A549 (cell line): ENCODE data around the gene F2RL3. TPM values are rescaled to one million over a fixed set of nuclear protein-coding genes. Genes with fewer than 3 reads are reported as not detected.

ENCODE experiments used
- ATAC-seq, 2 experiments: fragments of 200-7000 bp in 1 of 2; fragments of >200 bp in 1 of 2; cut with Nextera tagmentation in 1 of 2; cut with Tn5 transposase in 1 of 2; 3 replicates each; pipeline versions ENCODE4 v1.8.0 to v1.9.1; 2018 to 2020; ENCODE audit warnings: mild to moderate bottlenecking in 1 of 2, moderate library complexity in 1 of 2
- CTCF ChIA-PET: fragments of 300-600 bp; sonication (Branson Sonifier 250); formaldehyde crosslinking; extraction: SDS; loops from one replicate; lab custom pipeline; 2021; ENCODE audit warnings: antibody characterized with exemption, inconsistent platforms; lab: Yijun Ruan, JAX
- POLR2A ChIA-PET: fragments of 350-600 bp; formaldehyde crosslinking; extraction: SDS; loops from one replicate; lab custom pipeline; 2021; ENCODE audit warnings: antibody characterized with exemption, inconsistent platforms; lab: Yijun Ruan, JAX
- DNase-seq, 2 experiments: peaks; one replicate each; pipeline versions ENCODE4 v3.0.0 to v3.0.0-alpha.2; 2011 to 2016; ENCODE audit warnings: low read depth in 1 of 2, low spot score in 1 of 2
- FAIRE-seq: peaks from 2 replicates; lab custom pipeline; 2011; peaks lifted over from hg19 to GRCh38; lab: Jason Lieb, UNC
- H3K27ac ChIP-seq, 2 experiments: fragments of >200 bp; sonication (Bioruptor Twin); formaldehyde crosslinking; 3 replicates each; pipeline ENCODE4 v1.5.1; 2016 to 2017
- H3K4me1 ChIP-seq: fragments of >200 bp; sonication (Bioruptor Twin); formaldehyde crosslinking; 3 replicates; pipeline ENCODE4 v1.6.1; 2016
- H3K4me2 ChIP-seq: fragments of >200 bp; sonication (Bioruptor Twin); formaldehyde crosslinking; 3 replicates; pipeline ENCODE4 v1.6.1; 2016
- H3K4me3 ChIP-seq: fragments of >200 bp; sonication (Bioruptor Twin); formaldehyde crosslinking; 3 replicates; pipeline ENCODE4 v1.5.1; 2016
- H3K9me3 ChIP-seq: fragments of >200 bp; sonication (Bioruptor Twin); formaldehyde crosslinking; 3 replicates; pipeline ENCODE4 v1.6.1; 2016
- BHLHE40 ChIP-seq: IDR thresholded peaks from 2 replicates; pipeline ENCODE4 v1.6.1; 2012; ENCODE audit warnings: low read depth, low read length, inconsistent platforms
- CBX8 ChIP-seq: fragments of 200-600 bp; sonication (generic); IDR thresholded peaks from 2 replicates; pipeline ENCODE4 v1.6.1; 2016
- CHD4 ChIP-seq: fragments of 200-600 bp; sonication (generic); IDR thresholded peaks from 2 replicates; pipeline ENCODE4 v1.6.1; 2016; ENCODE audit warnings: antibody characterized with exemption, mild to moderate bottlenecking, borderline replicate concordance
- JUNB ChIP-seq: fragments of >200 bp; sonication (Bioruptor Twin); formaldehyde crosslinking; IDR thresholded peaks from 2 replicates; pipeline ENCODE4 v1.6.1; 2016
- KDM1A ChIP-seq: fragments of 200-600 bp; sonication (generic); IDR thresholded peaks from 2 replicates; pipeline ENCODE4 v1.6.1; 2016; ENCODE audit warnings: low read depth, mild to moderate bottlenecking
- KDM5A ChIP-seq: fragments of 200-600 bp; sonication (generic); IDR thresholded peaks from 2 replicates; pipeline ENCODE4 v1.6.1; 2016; ENCODE audit warnings: antibody characterized with exemption, mild to moderate bottlenecking
- MAZ ChIP-seq: fragments of 150-350 bp; IDR thresholded peaks from 2 replicates; pipeline ENCODE4 v1.6.1; 2014; ENCODE audit warnings: antibody characterized with exemption, low read depth, low read length, borderline replicate concordance
- RCOR1 ChIP-seq: fragments of 150-350 bp; IDR thresholded peaks from 2 replicates; pipeline ENCODE4 v1.6.1; 2014; ENCODE audit warnings: antibody characterized with exemption, low read length, low read depth
- SREBF2 ChIP-seq: fragments of 450-650 bp; IDR thresholded peaks from 2 replicates; pipeline ENCODE4 v1.6.1; 2014; ENCODE audit warnings: mild to moderate bottlenecking, moderate library complexity
- TP53 ChIP-seq: fragments of 250-450 bp; sonication (Bioruptor Pico); IDR thresholded peaks from 2 replicates; pipeline ENCODE4 v1.5.0; 2021; ENCODE audit warnings: mild to moderate bottlenecking, moderate library complexity
- ZFP36 ChIP-seq: fragments of 450-650 bp; IDR thresholded peaks from 2 replicates; pipeline ENCODE4 v1.6.1; 2014; ENCODE audit warnings: borderline replicate concordance; ENCODE audit not compliant: partially characterized antibody
- ZNF302 ChIP-seq: fragments of 250-450 bp; sonication (Bioruptor Pico); IDR thresholded peaks from 2 replicates; pipeline ENCODE4 v1.9.0; 2021; ENCODE audit warnings: inconsistent platforms, mild to moderate bottlenecking, moderate library complexity
- WGBS: methylation state at CpG from one replicate; pipeline ENCODE4 v1.1.6; 2017; ENCODE audit errors: missing lambda C conversion rate; 5-methylcytosine and 5-hydroxymethylcytosine counted together
- polyA plus RNA-seq, 4 experiments: library from polyadenylated mRNA; depleted of rRNA in 3 of 4; stranded (reverse); fragments of >200 nt; fragmentation: RNase III in 1 of 4; extraction: RNeasy Plus Mini Kit Qiagen cat#74134 plus additional on column Dnase treatment in 1 of 4; gene quantifications; 2 replicates in 3 of 4; 3 replicates in 1 of 4; pipeline ENCODE4 v1.2.3, GENCODE V29; 2011 to 2017
- TF ChIP-seq, protein P1 (sequence below): fragments of 200-600 bp; sonication (generic); IDR thresholded peaks from 2 replicates; pipeline ENCODE4 v1.6.1; 2016; ENCODE audit warnings: antibody characterized with exemption, mild to moderate bottlenecking, moderate library complexity
- TF ChIP-seq, protein P2 (sequence below): fragments of 250-450 bp; sonication (Bioruptor Pico); IDR thresholded peaks from 2 replicates; pipeline ENCODE4 v1.5.0; 2020; ENCODE audit warnings: low read depth, mild to moderate bottlenecking, moderate library complexity
- TF ChIP-seq, protein P3 (sequence below): fragments of 150-350 bp; IDR thresholded peaks from 2 replicates; pipeline ENCODE4 v1.6.1; 2014; ENCODE audit warnings: low read depth, mild to moderate bottlenecking, low read length
- TF ChIP-seq, protein P4 (sequence below): fragments of >200 bp; sonication (Bioruptor Twin); formaldehyde crosslinking; IDR thresholded peaks from 3 replicates; pipeline ENCODE4 v1.5.1; 2016
- TF ChIP-seq, protein P5 (sequence below): IDR thresholded peaks from 2 replicates; pipeline ENCODE4 v1.6.1; 2012; ENCODE audit warnings: low read depth, borderline replicate concordance

F2RL3 gene
- polyA plus RNA-seq, 2 of the 4 experiments (the other 2 are of a cell fraction) = not detected

DNA sequence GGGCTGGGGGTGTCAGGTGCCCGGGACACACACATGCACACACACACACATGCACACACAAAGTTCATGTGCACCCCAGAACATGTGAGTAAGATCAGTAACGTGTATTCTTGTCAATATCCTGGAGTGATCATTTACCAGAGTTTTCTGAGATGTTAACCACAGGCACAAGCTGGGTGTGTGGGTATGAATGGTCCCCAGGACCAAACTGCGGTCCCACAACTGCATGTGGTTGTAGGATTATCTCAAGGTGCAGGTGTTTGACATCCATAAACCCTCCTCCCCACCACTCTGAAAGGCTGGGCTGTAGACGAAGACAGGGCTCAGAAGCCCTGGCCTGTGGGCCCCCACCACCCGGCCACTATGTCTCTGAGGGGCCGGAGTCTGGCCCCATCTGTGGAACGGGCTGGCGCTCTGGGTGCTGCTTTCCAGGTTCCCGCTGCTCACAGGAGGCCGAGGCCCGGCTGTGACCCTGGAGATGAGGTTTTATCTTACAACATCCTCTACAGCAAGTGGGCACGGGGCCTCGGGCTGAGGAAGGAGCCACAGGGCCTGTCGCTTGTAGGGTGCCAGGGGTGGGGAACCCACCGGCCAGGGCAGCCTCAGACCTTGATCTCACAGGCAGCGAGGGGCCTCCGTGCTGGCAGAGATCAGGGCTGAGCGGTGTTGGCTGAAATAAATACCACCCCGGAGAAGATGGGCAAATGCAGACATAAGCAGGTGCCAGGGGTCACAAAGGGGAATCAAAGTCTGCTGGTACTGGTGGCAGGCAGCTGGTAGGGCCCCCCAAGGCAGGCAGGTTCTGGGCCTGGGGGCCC, 4.3 kb downstream of the F2RL3 start (continued):
- TF ChIP-seq, protein P1, sequence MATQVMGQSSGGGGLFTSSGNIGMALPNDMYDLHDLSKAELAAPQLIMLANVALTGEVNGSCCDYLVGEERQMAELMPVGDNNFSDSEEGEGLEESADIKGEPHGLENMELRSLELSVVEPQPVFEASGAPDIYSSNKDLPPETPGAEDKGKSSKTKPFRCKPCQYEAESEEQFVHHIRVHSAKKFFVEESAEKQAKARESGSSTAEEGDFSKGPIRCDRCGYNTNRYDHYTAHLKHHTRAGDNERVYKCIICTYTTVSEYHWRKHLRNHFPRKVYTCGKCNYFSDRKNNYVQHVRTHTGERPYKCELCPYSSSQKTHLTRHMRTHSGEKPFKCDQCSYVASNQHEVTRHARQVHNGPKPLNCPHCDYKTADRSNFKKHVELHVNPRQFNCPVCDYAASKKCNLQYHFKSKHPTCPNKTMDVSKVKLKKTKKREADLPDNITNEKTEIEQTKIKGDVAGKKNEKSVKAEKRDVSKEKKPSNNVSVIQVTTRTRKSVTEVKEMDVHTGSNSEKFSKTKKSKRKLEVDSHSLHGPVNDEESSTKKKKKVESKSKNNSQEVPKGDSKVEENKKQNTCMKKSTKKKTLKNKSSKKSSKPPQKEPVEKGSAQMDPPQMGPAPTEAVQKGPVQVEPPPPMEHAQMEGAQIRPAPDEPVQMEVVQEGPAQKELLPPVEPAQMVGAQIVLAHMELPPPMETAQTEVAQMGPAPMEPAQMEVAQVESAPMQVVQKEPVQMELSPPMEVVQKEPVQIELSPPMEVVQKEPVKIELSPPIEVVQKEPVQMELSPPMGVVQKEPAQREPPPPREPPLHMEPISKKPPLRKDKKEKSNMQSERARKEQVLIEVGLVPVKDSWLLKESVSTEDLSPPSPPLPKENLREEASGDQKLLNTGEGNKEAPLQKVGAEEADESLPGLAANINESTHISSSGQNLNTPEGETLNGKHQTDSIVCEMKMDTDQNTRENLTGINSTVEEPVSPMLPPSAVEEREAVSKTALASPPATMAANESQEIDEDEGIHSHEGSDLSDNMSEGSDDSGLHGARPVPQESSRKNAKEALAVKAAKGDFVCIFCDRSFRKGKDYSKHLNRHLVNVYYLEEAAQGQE = no peak
- TF ChIP-seq JUNB = no peak
- TF ChIP-seq SREBF2 = no peak
- TF ChIP-seq TP53 = no peak
- no peak for TF ChIP-seq ZFP36
- no peak for TF ChIP-seq KDM5A
- TF ChIP-seq, all 56 proteins: peak for 0

DNA sequence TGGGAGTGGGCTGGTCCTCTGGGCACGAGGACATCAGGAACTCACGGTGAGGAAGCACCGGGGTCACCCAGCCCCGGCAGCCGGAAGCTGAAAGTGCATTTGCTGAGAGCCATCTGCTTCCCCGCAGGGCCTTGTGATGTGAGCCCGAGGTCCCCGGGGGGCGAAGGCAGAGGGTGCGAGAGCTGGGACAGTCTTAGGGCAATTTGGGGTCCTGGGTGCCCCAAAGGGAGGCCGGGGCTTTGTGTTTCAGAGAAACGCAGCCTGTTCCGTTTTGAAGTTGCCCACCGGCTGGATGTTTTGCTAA, 4.8 kb downstream of the F2RL3 start:
- 59% methylated on average over 4 of the region's 14 CpGs for WGBS
- Histone ChIP-seq H3K4me1 (no peaks in the 10 kb centered on the region), H3K4me2 (no peak overlapping the region), H3K9me3 (no peaks in the 10 kb centered on the region), H3K4me3 (no peak overlapping the region), H3K27ac (no peak overlapping the region)
- ChIA-PET CTCF (no interaction called here), POLR2A (no interaction called here)
- ATAC-seq (no peak), FAIRE-seq (no peak), DNase-seq (no peak)
- no peak for TF ChIP-seq RCOR1
- TF ChIP-seq CBX8 = no peak
- TF ChIP-seq, protein P2, sequence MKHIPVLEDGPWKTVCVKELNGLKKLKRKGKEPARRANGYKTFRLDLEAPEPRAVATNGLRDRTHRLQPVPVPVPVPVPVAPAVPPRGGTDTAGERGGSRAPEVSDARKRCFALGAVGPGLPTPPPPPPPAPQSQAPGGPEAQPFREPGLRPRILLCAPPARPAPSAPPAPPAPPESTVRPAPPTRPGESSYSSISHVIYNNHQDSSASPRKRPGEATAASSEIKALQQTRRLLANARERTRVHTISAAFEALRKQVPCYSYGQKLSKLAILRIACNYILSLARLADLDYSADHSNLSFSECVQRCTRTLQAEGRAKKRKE (CRISPR knock-in tag) = no peak
- TF ChIP-seq MAZ = no peak
- no peak for TF ChIP-seq ZNF302
- TF ChIP-seq, protein P3, sequence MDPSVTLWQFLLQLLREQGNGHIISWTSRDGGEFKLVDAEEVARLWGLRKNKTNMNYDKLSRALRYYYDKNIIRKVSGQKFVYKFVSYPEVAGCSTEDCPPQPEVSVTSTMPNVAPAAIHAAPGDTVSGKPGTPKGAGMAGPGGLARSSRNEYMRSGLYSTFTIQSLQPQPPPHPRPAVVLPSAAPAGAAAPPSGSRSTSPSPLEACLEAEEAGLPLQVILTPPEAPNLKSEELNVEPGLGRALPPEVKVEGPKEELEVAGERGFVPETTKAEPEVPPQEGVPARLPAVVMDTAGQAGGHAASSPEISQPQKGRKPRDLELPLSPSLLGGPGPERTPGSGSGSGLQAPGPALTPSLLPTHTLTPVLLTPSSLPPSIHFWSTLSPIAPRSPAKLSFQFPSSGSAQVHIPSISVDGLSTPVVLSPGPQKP = no peak
- TF ChIP-seq, protein P4, sequence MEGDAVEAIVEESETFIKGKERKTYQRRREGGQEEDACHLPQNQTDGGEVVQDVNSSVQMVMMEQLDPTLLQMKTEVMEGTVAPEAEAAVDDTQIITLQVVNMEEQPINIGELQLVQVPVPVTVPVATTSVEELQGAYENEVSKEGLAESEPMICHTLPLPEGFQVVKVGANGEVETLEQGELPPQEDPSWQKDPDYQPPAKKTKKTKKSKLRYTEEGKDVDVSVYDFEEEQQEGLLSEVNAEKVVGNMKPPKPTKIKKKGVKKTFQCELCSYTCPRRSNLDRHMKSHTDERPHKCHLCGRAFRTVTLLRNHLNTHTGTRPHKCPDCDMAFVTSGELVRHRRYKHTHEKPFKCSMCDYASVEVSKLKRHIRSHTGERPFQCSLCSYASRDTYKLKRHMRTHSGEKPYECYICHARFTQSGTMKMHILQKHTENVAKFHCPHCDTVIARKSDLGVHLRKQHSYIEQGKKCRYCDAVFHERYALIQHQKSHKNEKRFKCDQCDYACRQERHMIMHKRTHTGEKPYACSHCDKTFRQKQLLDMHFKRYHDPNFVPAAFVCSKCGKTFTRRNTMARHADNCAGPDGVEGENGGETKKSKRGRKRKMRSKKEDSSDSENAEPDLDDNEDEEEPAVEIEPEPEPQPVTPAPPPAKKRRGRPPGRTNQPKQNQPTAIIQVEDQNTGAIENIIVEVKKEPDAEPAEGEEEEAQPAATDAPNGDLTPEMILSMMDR = no peak
- no peak for TF ChIP-seq KDM1A
- no peak for TF ChIP-seq BHLHE40
- no peak for TF ChIP-seq CHD4
- TF ChIP-seq, protein P5, sequence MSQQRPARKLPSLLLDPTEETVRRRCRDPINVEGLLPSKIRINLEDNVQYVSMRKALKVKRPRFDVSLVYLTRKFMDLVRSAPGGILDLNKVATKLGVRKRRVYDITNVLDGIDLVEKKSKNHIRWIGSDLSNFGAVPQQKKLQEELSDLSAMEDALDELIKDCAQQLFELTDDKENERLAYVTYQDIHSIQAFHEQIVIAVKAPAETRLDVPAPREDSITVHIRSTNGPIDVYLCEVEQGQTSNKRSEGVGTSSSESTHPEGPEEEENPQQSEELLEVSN = no peak
- TF ChIP-seq, all 56 proteins: peak for 0
